GM10248 (cell line): Measurements from ENCODE around the gene ARHGEF19.
"Not testable (repeated sequence)": the region's sequence is repeated elsewhere in the genome, so short reads cannot be mapped to it uniquely, and the experiment has no call there.

Experiments
- CTCF ChIA-PET: fragments of 300-600 bp; sonication (Branson Sonifier 250); formaldehyde crosslinking; extraction: SDS; loops from one replicate; lab custom pipeline; 2021; ENCODE audit warnings: antibody characterized with exemption; lab: Yijun Ruan, JAX
- POLR2A ChIA-PET: fragments of 350-650 bp; sonication (Branson Sonifier 250); formaldehyde crosslinking; extraction: SDS; loops from one replicate; lab custom pipeline; 2020; ENCODE audit warnings: antibody characterized with exemption; lab: Yijun Ruan, JAX
- DNase-seq: peaks from one replicate; pipeline ENCODE4 v3.0.0; 2012; ENCODE audit errors: extremely low spot score
- CTCF ChIP-seq: IDR thresholded peaks from 2 replicates; pipeline ENCODE4 v1.5.1; 2012; ENCODE audit warnings: mild to moderate bottlenecking, low read depth; ENCODE audit errors: extremely low read depth, missing control alignments, control extremely low read depth

The ARHGEF19 gene

GRCh38 chr1:16212251-16212961 is at the start of gene ARHGEF19:
Gene ARHGEF19 (minus strand): TSS chr1:16212652. CDS start chr1:16209054, 3,598 bp downstream.
- no peak for TF ChIP-seq CTCF
- CTCF ChIA-PET: interaction anchor here (3.4 kb wide), 1 partner anchor 134 kb away, joined by 10 read pairs; no protein-coding TSS in a partner anchor
- POLR2A ChIA-PET: no interaction called here
- no peak for DNase-seq

- ChIA-PET POLR2A (no interaction called here), CTCF (interaction anchor here (1.2 to 2.3 kb wide), 4 partner anchors 11 to 179 kb away, joined by 3 to 7 read pairs (median 4); partner anchors contain the start of gene NECAP2)
- no peak for TF ChIP-seq CTCF
Measured at GRCh38 chr1:16262067-16262466, 49.6 kb upstream of the ARHGEF19 start.

GRCh38 chr1:16260814-16261213 is 48.4 kb upstream of the ARHGEF19 start:
- no peak for DNase-seq
- ChIA-PET CTCF (interaction anchor here (0.9 to 2.3 kb wide), 6 partner anchors 12 to 182 kb away, joined by 3 to 7 read pairs (median 4); partner anchors contain the start of genes CPLANE2 and NECAP2), POLR2A (no interaction called here)
- no peak for TF ChIP-seq CTCF

More at GRCh38 chr1:16262067-16262466, 49.6 kb upstream of the ARHGEF19 start:
- no peak for DNase-seq

GRCh38 chr1:16258591-16259135 is 46.2 kb upstream of the ARHGEF19 start:
- ChIA-PET CTCF (interaction anchor here (1.9 kb wide), 1 partner anchor 11 kb away, joined by 6 read pairs; no protein-coding TSS in a partner anchor), POLR2A (no interaction called here)

GRCh38 chr1:16257968-16258367 is 45.5 kb upstream of the ARHGEF19 start:
- TF ChIP-seq CTCF: no peak
- POLR2A ChIA-PET: no interaction called here
- no peak for DNase-seq
- CTCF ChIA-PET: interaction anchor here (1.9 kb wide), 1 partner anchor 10 kb away, joined by 6 read pairs; no protein-coding TSS in a partner anchor

More at GRCh38 chr1:16258591-16259135, 46.2 kb upstream of the ARHGEF19 start:
- no peak for TF ChIP-seq CTCF
- no peak for DNase-seq

- CTCF ChIA-PET: interaction anchor here (1.9 kb wide), 1 partner anchor 10 kb away, joined by 6 read pairs; no protein-coding TSS in a partner anchor
- POLR2A ChIA-PET, DNase-seq: not testable (repeated sequence)
Measured at GRCh38 chr1:16257556-16257955, 45.1 kb upstream of the ARHGEF19 start.
